Lower leg skin (tissue), 4 donors: ENCODE data around the gene MTOR. TPM values are rescaled to one million over a fixed set of nuclear protein-coding genes. Genes with fewer than 3 reads are reported as not detected.

Experiments used
- DNase-seq, 2 donors: peaks; one replicate each; pipeline ENCODE4 v3.0.0-alpha.2; 2019; ENCODE audit warnings: low spot score in 2 of 2
- H3K4me3 ChIP-seq: fragments of 200-600 bp; sonication (generic); 2 replicates; pipeline ENCODE4 v1.5.1; 2017; ENCODE audit warnings: mild to moderate bottlenecking, low read depth; ENCODE audit not compliant: poor library complexity, severe bottlenecking
- CTCF ChIP-seq, 3 donors: fragments of 450-650 bp; IDR thresholded peaks; one replicate each; pipeline ENCODE4 v1.5.1; 2016; ENCODE audit warnings: antibody characterized with exemption in 3 of 3, mild to moderate bottlenecking in 3 of 3, moderate library complexity in 2 of 3
- POLR2A ChIP-seq, 2 donors: fragments of 450-650 bp; IDR thresholded peaks; one replicate each; pipeline ENCODE4 v1.6.1; 2016 to 2017; ENCODE audit warnings: antibody characterized with exemption in 2 of 2, mild to moderate bottlenecking in 1 of 2, moderate library complexity in 1 of 2
- WGBS, 2 donors: methylation state at CpG; one replicate each; pipeline ENCODE4 v1.1.5; 2018; 5-methylcytosine and 5-hydroxymethylcytosine counted together
- intact Hi-C: fragments of 100-400 bp; cut with DNase I; formaldehyde crosslinking; loops from one replicate; pipeline ENCODE4 v1.15.0; 2023; ENCODE audit warnings: low total_unique reads
- total RNA-seq, 4 donors: library from RNA; depleted of rRNA; stranded (reverse); fragments of >200 nt; gene quantifications; one replicate each; pipeline ENCODE4 v1.1.0, GENCODE V29; 2016

The MTOR gene
- total RNA-seq, 4 donors from 2014 or later: 28.7 to 31.5 (median 29.7) TPM

- WGBS, 2 donors: 84 to 88% methylated on average over 13 of the region's 13 CpGs
- intact Hi-C loops: no loop called here
- no peak for TF ChIP-seq POLR2A (IDR thresholded peaks at IDR 0.05)
- TF ChIP-seq CTCF (IDR thresholded peaks at IDR 0.05): no peak
- H3K4me3 ChIP-seq: no peak overlapping the region
- peak in 1 of 2 donors; percentile 68 for DNase-seq
These were observed 190.0 kb downstream of the MTOR start for GRCh38 chr1:11072216-11072917.

GRCh38 chr1:11071463-11072215 is 190.7 kb downstream of the MTOR start:
- TF ChIP-seq POLR2A (IDR thresholded peaks at IDR 0.05) (no peak), CTCF (IDR thresholded peaks at IDR 0.05) (no peak)
- no peak overlapping the region for H3K4me3 ChIP-seq
- peak in 1 of 2 donors; percentile 61 for DNase-seq
- 77 to 80% methylated on average over 15 of the region's 15 CpGs for WGBS, 2 donors
- intact Hi-C loops: no loop called here

- DNase-seq: peak in 1 of 2 donors; percentile 64
- 87% methylated on average over 11 of the region's 11 CpGs for WGBS, 2 donors
- no peak overlapping the region for H3K4me3 ChIP-seq
- intact Hi-C loops: no loop called here
- TF ChIP-seq CTCF (IDR thresholded peaks at IDR 0.05): no peak
These were observed 191.5 kb downstream of the MTOR start for GRCh38 chr1:11070876-11071275.

GRCh38 chr1:11068600-11069473 is 193.5 kb downstream of the MTOR start:
- no peak for TF ChIP-seq POLR2A (IDR thresholded peaks at IDR 0.05)
- TF ChIP-seq CTCF (IDR thresholded peaks at IDR 0.05): no peak
- H3K4me3 ChIP-seq: no peak overlapping the region
- peak in 1 of 2 donors; percentile 53 for DNase-seq
- 86 to 87% methylated on average over 17 of the region's 17 CpGs for WGBS, 2 donors
- intact Hi-C loops: no loop called here

- DNase-seq: peak in 1 of 2 donors; percentile 81
- intact Hi-C loops: no loop called here
- no peak for TF ChIP-seq CTCF (IDR thresholded peaks at IDR 0.05)
- TF ChIP-seq POLR2A (IDR thresholded peaks at IDR 0.05): no peak
- H3K4me3 ChIP-seq: no peak overlapping the region
- WGBS, 2 donors: 77 to 85% methylated on average over 18 of the region's 18 CpGs
These were observed 194.4 kb downstream of the MTOR start for GRCh38 chr1:11067716-11068599.
